Endothelial cell (in vitro differentiated cells): Measurements from ENCODE around the gene CFAP77. TPM values are rescaled to one million over a fixed set of nuclear protein-coding genes. Genes with fewer than 3 reads are reported as not detected.

Source experiments
- DNase-seq: peaks from one replicate; pipeline ENCODE4 v3.0.0; 2021; ENCODE audit warnings: low spot score
- H3K27ac Mint-ChIP-seq: one replicate; pipeline ENCODE4 v1.8.0; 2021; ENCODE audit warnings: mixed read lengths, inconsistent platforms; ENCODE audit not compliant: unreplicated experiment
- H3K27me3 Mint-ChIP-seq: one replicate; pipeline ENCODE4 v1.8.0; 2021; ENCODE audit warnings: mild to moderate bottlenecking, moderate library complexity, mixed read lengths, inconsistent platforms; ENCODE audit not compliant: unreplicated experiment
- H3K36me3 Mint-ChIP-seq: one replicate; pipeline ENCODE4 v1.8.0; 2021; ENCODE audit warnings: mild to moderate bottlenecking, low read depth, mixed read lengths, inconsistent platforms; ENCODE audit not compliant: unreplicated experiment
- H3K4me1 Mint-ChIP-seq: one replicate; pipeline ENCODE4 v1.8.0; 2021; ENCODE audit warnings: mild to moderate bottlenecking, mixed read lengths, inconsistent platforms; ENCODE audit not compliant: unreplicated experiment
- H3K4me3 Mint-ChIP-seq: one replicate; pipeline ENCODE4 v1.8.0; 2021; ENCODE audit warnings: mild to moderate bottlenecking, mixed read lengths, inconsistent platforms; ENCODE audit not compliant: unreplicated experiment
- H3K9me3 Mint-ChIP-seq: one replicate; pipeline ENCODE4 v1.8.0; 2021; ENCODE audit warnings: mixed read lengths, inconsistent platforms; ENCODE audit not compliant: unreplicated experiment
- total RNA-seq: library from RNA; stranded (reverse); fragmentation: NEBNext Ultra II Directional; extraction: Animal tissue kit (Norgen Biotek cat#: 25700); gene quantifications from one replicate; pipeline ENCODE4 v1.2.1, GENCODE V29; 2021; ENCODE audit not compliant: unreplicated experiment
- TF ChIP-seq, protein P1 (sequence below): fragments of 200-600 bp; sonication (generic); IDR thresholded peaks from one replicate; pipeline ENCODE4 v1.5.0; 2021; ENCODE audit warnings: antibody characterized with exemption; ENCODE audit not compliant: unreplicated experiment

Gene CFAP77
- total RNA-seq, 1 donor from 2014 or later, result 3.7 TPM

DNA sequence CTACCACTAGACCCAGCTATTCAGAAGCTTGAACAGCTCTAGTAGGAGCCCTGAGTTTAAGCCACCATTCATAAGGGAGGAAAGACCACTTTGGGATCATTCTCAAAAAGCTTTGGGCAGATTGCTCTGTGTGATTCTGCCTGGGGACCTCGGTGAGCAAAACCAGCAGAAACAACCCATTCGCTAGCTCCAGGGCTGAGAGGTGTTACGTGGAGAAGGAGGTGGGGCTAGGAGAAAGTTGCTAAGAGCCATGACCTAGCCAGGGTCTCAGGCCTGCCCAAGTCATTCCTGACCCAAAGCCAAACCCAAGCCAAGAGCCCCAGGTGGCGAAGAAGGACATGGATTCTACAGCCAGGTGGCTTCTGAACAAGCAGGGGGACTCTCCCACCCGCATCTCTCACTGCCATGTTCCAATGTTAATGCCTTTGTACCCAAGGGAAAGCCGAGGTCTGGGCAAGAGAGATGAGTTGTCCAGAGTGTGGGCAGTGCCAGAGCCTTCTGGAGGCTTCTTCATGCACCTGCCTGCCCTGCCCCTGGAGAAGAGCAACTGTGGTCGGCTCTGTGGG lies 168.4 kb downstream of the CFAP77 start:
- TF ChIP-seq, protein P1, sequence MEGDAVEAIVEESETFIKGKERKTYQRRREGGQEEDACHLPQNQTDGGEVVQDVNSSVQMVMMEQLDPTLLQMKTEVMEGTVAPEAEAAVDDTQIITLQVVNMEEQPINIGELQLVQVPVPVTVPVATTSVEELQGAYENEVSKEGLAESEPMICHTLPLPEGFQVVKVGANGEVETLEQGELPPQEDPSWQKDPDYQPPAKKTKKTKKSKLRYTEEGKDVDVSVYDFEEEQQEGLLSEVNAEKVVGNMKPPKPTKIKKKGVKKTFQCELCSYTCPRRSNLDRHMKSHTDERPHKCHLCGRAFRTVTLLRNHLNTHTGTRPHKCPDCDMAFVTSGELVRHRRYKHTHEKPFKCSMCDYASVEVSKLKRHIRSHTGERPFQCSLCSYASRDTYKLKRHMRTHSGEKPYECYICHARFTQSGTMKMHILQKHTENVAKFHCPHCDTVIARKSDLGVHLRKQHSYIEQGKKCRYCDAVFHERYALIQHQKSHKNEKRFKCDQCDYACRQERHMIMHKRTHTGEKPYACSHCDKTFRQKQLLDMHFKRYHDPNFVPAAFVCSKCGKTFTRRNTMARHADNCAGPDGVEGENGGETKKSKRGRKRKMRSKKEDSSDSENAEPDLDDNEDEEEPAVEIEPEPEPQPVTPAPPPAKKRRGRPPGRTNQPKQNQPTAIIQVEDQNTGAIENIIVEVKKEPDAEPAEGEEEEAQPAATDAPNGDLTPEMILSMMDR, result no peak

DNA sequence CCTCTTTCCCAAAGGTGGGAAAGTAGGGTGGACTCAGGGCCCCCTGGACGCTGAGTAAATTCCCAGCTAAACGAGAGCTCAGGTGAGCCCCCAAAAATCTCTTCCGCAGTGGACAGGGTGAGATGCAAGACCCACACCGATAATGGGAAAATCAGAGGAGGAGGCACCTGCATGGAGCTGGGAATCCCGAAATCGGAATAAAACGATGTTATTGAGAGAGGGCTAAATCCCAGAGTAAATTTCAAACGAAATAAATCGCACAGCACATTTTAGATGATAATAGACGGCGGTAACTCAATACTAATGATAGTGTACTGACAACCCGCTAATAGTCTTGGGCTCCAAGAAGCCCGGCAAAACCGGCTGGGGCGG lies 169.4 kb downstream of the CFAP77 start:
- peaks cover 18% of the 10 kb centered on the region for H3K27me3 Mint-ChIP-seq
- DNase-seq, result no peak
- no peak overlapping the region for H3K4me3 Mint-ChIP-seq
- peaks cover 4% of the 10 kb centered on the region for H3K36me3 Mint-ChIP-seq
- H3K9me3 Mint-ChIP-seq, result no peaks in the 10 kb centered on the region
- peaks cover 26% of the 10 kb centered on the region for H3K4me1 Mint-ChIP-seq
- TF ChIP-seq, protein P1, result no peak
- no peak overlapping the region for H3K27ac Mint-ChIP-seq

More for the DNA sequence above, 168.4 kb downstream of the CFAP77 start:
- Mint-ChIP-seq H3K27ac (no peak overlapping the region), H3K27me3 (peaks cover 18% of the 10 kb centered on the region), H3K36me3 (no peaks in the 10 kb centered on the region), H3K4me3 (no peak overlapping the region), H3K9me3 (no peaks in the 10 kb centered on the region), H3K4me1 (peaks cover 18% of the 10 kb centered on the region)
- DNase-seq, result no peak

- TF ChIP-seq, protein P1, result no peak
- H3K4me1 Mint-ChIP-seq, result peaks cover 46% of the 10 kb centered on the region
- no peak for DNase-seq
- peaks cover 18% of the 10 kb centered on the region for H3K27me3 Mint-ChIP-seq
- H3K27ac Mint-ChIP-seq, result peak within 1 kb of the TSS; percentile 72
- no peaks in the 10 kb centered on the region for H3K9me3 Mint-ChIP-seq
- H3K36me3 Mint-ChIP-seq, result peaks cover 4% of the 10 kb centered on the region
- H3K4me3 Mint-ChIP-seq, result peak within 1 kb of the TSS; percentile 86
Observed at GRCh38 chr9:132582276-132582785, 172.3 kb downstream of the CFAP77 start, which contains the start of gene BARHL1. TSS of gene BARHL1 (plus strand) at chr9:132582606. CDS start at chr9:132582798, 192 bp downstream.

DNA sequence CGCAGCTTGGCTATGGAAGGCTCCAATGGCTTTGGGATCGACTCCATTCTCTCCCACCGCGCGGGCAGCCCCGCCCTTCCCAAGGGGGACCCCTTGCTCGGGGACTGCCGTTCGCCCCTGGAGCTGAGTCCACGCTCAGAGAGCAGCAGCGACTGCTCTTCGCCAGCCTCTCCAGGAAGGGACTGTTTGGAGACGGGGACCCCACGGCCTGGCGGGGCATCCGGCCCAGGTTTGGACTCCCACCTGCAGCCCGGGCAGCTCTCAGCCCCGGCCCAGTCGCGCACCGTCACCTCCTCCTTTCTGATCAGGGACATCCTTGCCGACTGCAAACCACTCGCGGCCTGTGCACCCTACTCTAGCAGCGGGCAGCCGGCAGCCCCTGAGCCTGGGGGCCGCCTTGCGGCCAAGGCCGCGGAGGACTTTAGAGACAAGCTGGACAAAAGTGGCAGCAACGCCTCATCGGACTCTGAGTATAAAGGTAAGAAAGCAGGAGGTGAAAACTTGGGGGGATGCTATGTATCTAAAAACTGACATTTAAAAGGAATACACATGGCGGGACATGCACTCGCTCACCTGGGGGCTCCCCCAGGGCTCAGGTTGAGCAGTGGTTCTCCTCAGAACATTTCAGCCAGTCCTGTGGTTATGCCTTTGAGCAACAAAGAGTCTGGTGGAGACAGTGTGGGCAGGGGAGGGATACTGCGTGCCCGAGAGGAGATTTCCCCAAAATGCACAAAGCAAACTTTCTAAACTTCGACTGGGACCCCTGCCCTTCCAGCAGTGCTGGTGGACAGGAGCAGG lies 173.0 kb downstream of the CFAP77 start:
- no peaks in the 10 kb centered on the region for H3K9me3 Mint-ChIP-seq
- H3K4me1 Mint-ChIP-seq, result peaks cover 47% of the 10 kb centered on the region
- H3K27ac Mint-ChIP-seq, result peak overlapping the region; percentile 72
- no peak for DNase-seq
- H3K36me3 Mint-ChIP-seq, result peaks cover 5% of the 10 kb centered on the region
- TF ChIP-seq, protein P1, result no peak
- peak overlapping the region; percentile 71 for H3K4me3 Mint-ChIP-seq
- H3K27me3 Mint-ChIP-seq, result peaks cover 19% of the 10 kb centered on the region
